HG02852 (cell line): ENCODE results near the gene RUNX2.
"Not testable (repeated sequence)": the region's sequence is repeated elsewhere in the genome, so short reads cannot be mapped to it uniquely, and the experiment has no call there.

Experiments
- ATAC-seq: cut with Tn5 transposase; IDR thresholded peaks from one replicate; pipeline ENCODE4 v1.9.1; 2021; ENCODE audit warnings: mild to moderate bottlenecking, moderate library complexity; ENCODE audit not compliant: unreplicated experiment

The RUNX2 gene

DNA sequence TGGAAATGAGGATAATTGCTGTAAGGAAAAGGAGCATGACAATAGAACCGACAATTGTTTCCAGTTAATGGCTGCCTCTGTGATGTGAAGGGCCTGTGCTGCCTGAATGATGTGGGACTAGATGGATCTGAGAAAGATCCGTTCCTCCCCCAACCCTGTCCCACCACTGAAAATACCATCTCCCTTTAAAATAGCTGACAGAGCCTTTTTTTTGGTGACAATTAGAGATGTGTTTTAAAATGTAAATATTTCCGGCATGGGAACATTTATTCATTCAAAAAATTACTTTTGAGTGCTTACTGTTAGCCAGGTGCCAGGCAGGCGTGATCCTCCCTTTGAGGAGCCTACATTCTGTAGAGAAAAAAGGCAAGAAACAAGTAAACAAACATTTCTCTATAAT is 122.0 kb downstream of the RUNX2 start:
- ATAC-seq: no peak

DNA sequence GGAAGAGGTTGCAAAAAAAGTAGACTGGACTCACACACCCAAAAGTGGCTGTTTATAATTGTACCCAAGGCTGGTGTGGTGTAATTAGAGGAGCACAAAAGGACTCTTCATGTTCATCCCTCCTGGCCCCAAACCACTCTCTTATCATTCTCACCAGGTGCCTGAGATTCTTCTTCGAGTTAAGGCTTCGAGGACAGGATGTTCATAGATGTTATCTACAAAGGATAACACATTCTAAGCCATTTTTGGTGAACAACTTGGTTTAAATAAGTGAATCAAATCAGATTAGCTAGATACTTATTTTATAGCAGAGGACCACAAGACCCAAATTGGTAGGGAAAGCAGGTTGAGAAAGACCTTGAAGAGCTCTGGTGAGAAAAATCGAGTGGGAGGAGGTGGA is 122.7 kb downstream of the RUNX2 start:
- no peak for ATAC-seq

DNA sequence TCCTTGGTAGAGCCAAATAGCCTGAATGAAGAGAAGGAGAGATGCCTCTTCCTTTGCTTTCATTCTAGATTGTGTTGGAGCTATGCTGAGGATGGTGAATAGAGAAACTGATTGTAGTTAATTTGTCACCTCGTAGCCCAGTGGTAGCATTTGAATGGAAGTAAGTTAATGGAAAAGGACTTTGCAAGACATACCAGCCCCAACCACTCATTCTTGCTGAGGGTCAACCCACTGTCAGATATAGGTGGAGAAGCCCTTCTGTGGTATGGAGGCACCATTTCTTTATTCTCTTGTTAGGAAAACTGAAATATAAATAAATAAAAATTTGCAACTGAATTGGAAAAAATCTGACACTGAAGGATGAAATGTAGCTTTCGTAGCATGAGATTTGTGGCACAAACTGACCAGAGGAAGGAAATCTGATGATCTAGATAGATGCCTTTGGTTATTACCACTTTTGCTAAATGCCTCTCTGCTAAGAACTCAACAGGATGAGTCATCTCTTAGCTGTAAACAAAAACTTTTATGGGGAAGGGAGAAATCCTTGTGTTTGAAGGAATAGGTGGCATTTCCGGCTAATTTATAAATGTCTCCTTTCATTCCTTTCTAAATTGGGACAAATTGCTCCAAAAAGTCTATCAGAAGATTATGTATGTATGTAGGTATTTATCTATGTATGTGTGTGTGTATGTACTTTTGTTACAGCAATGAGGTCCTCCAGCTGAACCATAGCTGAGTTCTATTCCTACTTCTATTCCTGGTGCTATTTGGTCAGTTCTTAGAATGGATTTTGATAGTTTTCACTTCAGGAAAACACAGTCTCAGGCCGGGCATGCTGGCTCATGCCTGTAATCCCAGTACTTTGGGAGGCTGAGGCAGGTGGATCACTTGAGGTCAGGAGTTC is 126.1 kb downstream of the RUNX2 start:
- no peak for ATAC-seq

DNA sequence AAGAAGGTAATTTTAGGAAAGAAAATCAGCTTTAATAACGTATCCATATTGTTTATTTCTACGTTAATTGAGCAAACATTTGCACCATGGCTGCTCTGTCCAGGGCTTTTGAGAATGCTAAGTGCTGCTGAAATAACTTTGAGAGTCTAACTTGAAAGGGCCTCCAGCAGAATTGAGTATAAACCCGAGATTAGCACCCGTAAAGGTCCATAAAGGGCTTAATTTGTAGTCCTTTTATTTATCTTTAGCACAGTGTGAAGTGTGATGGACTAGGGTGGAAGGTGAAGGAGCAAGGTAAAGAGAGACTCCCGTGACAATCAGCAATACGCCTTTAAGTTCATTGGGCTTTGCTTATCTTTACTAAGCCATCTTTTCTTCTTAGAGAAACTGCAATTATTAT is 127.3 kb downstream of the RUNX2 start:
- ATAC-seq: no peak

DNA sequence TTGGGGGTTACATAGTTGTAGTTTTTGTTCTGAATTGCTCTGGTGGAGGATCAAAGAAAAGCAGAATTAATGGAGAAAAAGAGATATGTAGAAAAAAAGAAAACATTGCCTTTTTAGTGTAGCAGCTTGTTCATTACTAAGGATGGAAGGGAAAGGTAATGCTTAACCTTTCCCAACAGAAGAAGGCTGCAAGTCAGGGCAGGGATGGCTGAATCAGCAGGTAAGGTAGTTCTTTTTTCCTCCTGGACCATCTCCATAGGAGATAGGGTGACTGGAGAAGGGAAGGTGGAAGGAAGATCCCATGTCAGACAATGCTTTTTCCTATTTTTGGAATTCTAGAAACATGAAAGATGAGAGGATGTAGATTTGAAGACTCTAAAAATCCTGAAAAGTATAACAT is 129.0 kb downstream of the RUNX2 start:
- no peak for ATAC-seq

DNA sequence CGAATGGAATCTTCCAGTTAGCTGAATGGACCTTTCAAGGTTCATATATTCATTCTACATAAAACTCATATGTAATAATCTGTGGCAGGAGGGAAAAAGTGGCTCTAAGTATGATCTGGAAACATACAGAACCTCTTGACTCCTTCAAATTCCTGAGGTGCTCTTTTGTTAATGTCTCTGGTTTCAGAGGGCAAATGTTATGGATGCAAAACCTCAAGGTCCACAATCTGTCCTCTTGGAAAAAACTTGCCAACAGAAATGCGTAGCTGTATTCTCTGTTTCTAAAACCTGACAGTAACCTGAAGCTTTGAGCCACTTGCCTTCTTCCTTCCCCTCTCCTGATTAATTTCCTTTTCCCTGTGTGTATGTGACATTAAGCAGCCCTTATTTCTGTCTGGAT is 130.5 kb downstream of the RUNX2 start:
- no peak for ATAC-seq

DNA sequence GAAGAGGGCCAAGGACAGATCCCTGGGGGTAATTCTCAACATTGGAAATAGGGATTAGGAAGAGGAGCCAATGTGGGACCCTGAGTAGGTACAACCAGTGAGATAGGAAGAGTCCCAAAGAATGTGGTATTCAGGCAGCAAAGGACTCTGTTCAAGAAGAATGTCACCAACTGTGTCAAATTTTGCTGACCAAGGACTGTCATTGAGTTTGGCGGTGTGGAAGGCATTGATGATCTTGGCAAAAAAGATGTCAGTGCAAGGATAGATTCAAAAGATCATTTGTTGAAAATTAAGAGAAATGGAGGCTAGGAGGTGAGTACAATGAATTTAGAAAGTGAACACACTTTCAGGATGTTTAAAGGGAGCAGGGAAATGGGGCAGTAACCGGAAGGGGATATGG is 132.0 kb downstream of the RUNX2 start:
- no peak for ATAC-seq

DNA sequence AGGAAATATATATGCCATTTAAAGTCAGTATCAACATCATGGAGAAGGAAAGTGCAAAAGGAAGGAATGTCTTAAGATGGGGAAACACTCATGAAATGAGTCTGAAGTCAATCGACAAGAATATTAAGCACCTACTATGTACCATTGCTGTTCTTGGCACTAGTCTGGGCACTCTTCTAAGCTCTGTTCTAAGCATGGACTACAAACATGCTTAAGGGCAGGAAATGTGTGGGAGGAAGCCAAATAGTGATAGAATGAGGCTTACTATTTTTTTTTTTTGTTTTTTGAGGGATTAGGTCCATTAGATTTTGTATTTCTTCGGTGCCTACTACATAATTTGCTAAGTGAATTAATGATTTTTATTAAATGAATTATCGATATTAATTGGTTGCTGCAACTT is 133.4 kb downstream of the RUNX2 start:
- no peak for ATAC-seq

DNA sequence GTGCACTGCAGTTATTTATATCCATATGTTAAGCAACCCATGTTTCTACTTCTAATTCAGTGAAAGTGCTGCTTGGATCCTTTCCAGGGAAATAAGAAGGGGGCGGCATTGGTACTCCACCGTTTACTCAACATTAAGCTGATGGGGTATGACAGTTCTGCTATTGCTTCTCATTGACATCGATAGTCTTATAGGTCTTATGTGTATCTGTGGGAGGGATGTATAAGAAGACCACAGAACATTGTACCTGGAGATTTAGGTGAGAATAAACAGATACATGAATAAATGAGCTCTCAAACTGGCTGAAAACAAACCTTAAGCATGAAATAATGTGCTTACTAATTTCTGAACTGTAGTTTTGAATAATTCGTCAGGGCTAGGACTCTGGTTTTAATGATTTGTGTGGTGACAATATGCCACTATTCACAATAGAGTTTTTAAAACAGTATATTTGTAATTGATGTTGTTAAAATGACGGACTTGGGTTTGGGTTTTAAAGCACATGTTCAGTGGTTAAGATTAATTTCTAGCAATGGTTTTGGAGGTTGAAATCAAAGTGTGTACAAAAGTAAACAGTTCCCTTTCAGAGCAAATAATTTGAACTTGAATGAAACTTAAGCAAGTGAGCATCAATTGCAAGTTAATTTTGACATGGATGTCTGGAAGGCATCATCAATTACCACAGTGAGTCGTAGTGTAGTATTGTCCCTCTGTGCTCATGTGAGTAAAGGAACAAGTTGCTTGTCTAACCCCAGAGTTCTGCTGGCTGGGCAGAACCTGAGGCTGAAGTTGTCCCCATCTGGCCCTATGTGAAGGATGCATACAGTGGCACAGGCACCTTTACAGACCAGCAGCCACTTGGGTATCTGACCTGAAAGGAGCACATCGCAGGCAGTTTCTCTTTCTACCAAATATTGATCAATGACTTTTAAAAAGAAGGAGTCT is 134.3 kb downstream of the RUNX2 start:
- ATAC-seq: no peak

DNA sequence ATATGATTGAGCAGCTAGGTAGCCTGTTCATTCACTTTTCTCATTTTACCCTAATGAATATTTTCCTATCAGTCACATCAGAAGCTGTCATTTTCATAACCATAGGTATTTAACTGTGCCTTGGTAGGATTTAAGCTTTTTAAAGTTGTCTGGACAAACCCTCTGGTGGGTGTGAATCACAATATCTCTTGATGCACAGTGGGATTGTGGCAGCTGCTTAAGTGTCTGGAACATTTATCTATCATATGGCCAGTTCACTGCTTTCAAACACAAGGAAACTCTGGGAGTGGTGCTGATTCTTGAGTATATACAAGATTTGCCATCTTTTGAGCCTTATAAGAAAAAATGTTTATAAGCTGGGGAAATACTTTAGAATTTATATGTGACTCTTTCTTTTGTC is 136.6 kb downstream of the RUNX2 start:
- ATAC-seq: no peak

DNA sequence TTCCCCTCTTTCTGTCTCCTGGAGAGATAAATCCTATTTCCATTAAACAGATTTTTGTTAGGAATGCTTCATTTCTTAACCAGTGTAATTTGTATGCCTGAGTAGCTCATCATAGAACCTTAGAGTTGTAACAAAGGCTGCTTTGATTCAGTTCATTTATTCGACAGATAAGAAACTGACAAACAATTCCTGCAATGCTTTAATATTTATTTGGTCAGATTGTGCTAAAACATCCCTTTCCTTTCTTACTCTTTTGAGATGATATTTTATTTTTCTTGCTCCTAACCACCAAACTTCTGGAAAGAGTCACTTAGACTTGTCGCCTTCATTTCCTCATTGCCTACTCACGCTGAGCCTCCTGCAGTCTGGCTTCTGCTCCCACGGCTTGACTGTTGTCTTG is 138.6 kb downstream of the RUNX2 start:
- no peak for ATAC-seq

DNA sequence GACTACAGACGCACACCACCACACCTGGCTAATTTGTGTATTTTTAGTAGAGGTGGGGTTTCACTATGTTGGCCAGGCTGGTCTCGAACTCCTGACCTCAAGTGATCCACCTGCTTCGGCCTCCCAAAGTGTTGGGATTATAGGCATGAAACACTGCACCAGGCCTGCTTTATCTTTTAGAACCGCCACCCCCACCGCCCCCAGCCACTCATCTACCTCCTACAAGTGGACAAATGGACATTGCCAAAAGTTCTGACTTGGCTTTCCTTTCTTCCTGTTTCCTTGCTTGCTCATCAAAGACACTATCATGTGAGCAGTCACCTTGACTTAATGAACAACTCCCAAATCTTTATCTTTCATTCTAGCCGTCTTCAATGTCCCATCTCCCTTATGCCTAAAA is 139.3 kb downstream of the RUNX2 start:
- not testable (repeated sequence) for ATAC-seq

DNA sequence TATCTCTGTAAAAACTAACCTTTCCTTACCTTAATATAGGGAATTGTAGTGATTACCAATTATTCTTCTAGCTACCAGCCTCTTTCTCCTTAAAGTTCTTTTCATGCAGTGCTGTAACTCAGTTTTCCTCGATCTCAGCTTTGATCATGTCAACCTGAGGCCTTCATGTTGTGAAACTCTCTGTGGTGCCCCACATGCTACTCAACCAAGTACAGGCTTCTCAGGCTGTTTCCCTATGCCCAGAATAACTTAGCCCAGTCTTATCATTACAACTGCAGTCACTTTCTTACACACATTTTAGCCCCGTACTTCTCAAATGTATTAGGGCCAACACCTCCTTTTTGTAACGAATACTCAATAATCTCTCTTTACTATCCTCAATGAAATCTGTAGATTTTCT is 139.7 kb downstream of the RUNX2 start:
- ATAC-seq: no peak

DNA sequence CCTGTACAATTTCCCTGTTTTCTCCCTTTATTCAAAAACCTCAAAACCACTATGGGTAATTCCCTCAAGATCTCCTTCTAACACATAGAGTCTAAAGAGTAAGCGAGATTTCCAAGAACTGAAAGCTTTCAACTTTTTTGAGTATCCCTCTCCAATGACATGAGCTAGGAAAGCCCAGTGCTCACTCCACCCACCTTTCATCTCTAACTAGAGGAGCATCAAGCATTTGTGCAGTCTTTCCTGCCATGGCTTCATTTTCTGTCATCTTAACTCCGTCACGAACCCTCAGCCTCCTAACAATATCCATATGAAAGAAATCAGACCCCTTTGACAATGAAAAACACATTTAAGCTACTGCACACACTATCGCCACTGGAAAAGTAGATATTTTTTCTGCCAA is 141.5 kb downstream of the RUNX2 start:
- no peak for ATAC-seq

DNA sequence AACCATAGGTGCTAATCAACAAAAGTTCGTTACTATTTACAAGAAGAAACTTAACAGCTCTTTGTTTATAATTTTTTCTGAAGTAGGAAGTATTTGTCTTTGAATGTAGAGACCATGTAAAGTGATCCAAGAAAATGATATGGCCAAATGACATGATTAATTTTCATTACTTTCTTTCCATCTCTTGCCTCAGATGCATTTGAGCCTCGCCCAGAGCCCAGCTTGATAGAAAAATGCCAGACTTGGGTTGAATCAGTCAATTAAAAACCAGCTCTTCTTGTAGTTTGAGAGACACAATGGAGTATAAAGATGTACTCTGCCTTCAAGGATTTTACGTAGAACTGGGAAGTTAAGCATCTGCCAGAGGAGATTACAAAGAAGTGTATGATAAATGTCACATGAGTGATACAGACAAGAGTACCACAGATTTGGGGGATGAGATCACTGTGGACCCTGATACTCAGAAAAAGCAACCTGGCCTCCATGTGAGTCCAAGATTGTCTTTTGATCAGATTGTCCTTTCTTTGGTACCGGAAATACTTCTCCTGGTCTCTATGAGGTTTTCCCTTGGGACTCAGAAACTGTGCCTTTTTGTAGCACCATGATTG is 142.1 kb downstream of the RUNX2 start:
- no peak for ATAC-seq

DNA sequence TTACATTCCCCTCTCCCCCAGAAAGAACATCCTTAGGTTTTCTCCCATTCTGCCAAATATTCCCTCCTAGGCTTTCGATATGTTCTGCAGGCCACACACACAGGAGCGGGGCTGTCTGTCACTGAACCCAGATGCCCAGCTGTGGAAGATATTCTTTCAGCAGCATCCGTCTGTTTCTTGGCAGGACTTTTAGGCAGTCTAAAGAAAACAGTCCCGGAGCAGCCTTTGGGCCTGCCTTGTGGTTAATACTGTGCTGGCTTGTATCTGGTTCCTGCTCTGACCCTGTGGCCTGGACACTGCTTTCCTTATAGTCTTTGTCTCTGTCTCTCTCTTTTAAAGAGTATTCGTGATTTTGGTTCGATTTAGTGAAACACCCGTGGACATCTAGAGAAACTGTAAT is 144.3 kb downstream of the RUNX2 start:
- no peak for ATAC-seq

DNA sequence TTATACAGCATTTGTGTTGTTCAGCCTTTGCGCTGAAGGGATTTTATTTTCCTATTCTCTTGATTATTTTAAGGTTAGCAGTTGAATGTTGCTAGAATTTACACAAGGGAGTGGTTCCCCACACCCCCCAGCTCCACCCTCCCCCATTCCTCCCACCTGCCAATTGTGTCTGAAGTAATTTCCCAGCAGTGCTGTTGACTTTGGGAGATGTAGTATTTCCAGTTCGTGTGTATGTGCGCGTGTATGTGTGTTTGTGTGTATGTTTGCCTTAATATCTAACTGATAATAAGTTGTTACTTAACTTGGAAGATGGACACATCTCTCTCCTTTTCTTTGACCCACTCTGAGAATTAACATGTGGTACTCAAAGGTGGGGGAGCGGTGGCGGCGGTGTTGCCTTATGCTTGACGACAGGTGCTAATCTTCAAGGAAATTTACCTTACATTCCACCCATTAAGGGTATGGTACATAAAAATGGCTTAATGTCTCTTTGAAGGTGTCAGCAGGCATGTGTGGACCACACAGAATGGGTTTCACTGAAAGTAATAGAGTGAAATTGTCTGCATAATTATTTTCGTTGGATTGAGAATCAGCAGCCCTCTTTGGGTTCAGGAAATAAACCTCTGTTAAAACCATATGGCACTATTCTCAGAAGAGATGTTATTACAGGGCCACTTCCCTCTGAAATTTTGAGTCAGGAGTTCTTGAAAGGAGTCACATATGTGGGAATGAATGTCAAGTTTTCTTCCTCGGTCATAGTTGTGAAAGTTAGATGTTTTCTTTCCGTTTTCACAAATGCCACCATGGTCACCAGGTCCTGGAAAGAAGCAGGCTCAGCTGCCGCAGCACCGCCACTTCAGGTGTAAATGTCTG is 145.2 kb downstream of the RUNX2 start:
- no peak for ATAC-seq

DNA sequence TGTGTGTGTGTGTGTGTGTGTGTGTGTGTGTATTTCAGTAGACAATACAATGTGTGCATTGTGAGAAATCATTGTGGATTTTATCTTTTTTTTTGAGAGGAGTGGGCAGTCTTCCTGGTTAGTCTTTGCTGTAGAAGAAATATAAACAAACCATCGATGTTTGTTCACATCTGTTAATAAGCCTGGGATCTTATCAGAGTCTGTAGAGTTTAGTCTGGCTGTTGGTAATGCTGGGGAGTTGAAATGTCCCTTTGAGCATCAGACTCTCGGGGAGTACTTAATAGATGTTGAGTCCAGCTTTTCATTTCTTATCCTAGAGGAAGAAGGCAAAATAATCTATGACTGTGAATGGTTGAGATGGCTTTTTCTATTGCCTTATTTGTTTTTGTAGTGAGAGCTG is 146.2 kb downstream of the RUNX2 start:
- ATAC-seq: no peak

DNA sequence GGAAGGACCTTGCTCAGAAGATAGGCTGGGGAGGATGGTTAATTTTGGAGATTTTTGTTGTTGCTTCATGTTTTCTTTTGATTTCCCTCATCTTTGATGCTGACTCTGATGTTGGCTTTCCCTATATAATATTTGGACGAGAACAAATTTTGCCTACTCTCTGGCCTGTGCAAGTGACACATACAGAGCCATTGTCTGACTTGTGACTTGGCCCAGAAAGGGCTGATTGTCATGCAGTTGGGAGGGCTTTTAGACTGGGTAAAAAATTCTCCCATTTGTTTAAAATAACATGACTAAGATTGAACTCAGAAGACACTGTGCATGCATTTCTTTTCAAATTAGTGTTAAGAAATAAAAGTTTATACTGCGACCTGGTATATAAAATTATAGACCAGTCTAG is 148.2 kb downstream of the RUNX2 start:
- no peak for ATAC-seq

DNA sequence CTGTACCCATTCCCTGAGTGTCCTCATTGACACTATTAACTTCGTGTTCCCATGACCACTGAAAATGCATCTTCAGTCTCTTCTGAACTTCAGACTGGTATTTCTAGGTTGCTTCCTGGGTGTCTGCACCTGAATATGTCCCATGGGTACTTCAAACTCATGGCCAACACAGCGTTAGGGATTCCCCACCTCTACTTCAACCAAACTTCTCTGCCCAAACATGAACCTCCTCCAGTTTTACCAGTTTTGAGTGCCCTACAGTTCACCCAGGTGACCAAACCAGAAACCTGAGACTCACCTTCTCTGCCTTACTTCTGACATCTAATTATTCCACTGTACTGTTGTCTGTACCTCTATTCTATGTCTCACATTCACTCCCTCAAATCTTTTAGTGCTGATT is 149.1 kb downstream of the RUNX2 start:
- no peak for ATAC-seq

DNA sequence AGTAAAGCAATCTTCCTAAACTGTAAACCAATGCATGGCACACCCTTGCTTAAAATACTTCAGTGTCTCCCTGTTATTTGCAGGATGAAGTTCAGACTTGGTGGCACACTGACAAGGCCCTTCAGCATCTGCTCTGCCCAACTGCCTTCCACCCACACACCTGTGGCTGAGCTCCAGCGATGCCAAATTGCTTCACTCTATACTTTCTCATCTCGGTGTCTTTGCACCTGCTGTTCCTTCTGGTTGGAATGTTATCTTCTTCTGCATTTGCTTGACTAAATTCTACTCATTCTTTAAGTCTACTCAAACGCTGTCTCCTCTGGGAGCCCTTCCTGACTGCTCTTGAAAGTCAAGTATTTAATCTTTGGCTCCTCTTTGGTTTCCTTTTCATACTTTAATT is 149.7 kb downstream of the RUNX2 start:
- ATAC-seq: no peak
